GM21619 (cell line): ENCODE data around the gene PLK3.

Source experiments
- ATAC-seq: cut with Tn5 transposase; IDR thresholded peaks from one replicate; pipeline ENCODE4 v1.9.1; 2021; ENCODE audit not compliant: unreplicated experiment

The PLK3 gene

GRCh38 chr1:44853201-44853600 lies 53.0 kb downstream of the PLK3 start:
- no peak for ATAC-seq

GRCh38 chr1:44854970-44855369 lies 54.8 kb downstream of the PLK3 start:
- no peak for ATAC-seq
